ENCODE data around the gene SYS1. TPM values are rescaled to one million over a fixed set of nuclear protein-coding genes. Genes with fewer than 3 reads are reported as not detected.

The SYS1 gene
- total RNA-seq, 2 donors from 2014 or later = 22.1 to 23.8 TPM

DNA sequence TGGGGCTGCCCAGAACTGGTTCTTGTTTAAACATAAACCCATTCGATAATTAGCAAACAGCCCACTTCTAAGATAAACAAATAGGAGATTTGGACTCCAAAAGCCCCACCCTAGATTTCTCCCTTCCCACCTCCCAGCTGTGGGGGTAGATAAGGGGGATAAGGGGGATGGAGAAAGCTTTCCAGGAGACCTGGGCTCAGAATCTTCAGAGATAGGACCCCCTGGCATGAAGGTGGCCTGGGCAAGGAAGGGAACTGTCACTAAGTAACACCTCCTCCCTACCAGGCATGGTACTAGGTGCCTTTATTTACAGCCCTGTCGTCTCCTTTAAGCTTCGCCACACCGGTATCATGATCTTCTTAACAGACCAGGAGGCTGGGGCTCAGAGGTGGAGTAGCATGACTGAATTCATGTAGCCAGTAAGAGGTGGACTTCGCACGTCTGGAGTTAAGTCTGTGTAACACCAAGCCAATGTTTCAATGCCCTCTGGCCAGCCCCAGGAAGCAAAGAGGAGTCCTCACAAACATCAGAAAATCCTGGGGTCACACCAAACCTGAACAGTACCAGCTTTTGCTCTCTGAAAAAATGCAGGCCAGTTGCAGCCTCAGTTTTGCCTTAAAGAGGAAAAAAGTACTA is 19.3 kb upstream of the SYS1 start:
- Histone ChIP-seq H3K4me3 (ENCODE audit: low read length) (peak overlapping the region; percentile 95), H3K9me3 (ENCODE audit: control insufficient read depth, low read length) (no peaks in the 10 kb centered on the region), H3K27ac (ENCODE audit: low read depth, low read length) (no peak overlapping the region), H3K4me1 (ENCODE audit: control insufficient read depth, insufficient read depth, low read length) (peaks cover 51% of the 10 kb centered on the region), H3K36me3 (ENCODE audit: control insufficient read depth, insufficient read depth, low read length) (peaks cover 13% of the 10 kb centered on the region), H3K9ac (ENCODE audit: extremely low read depth, low read length, poor library complexity, severe bottlenecking) (peak overlapping the region; percentile 75), H3K27me3 (ENCODE audit: control insufficient read depth, insufficient read depth, low read length, poor library complexity, severe bottlenecking) (no peaks in the 10 kb centered on the region)
- Mint-ChIP-seq H3K4me3 (peak overlapping the region; percentile 86), H3K4me1 (peaks cover 85% of the 10 kb centered on the region), H3K27me3 (ENCODE audit: insufficient read depth) (no peaks in the 10 kb centered on the region), H3K9me3 (no peaks in the 10 kb centered on the region), H3K36me3 (ENCODE audit: low read depth) (peaks cover 11% of the 10 kb centered on the region), H3K27ac (peak overlapping the region; percentile 97)
- 35 to 76% methylated on average over 3 to 5 of the region's 6 CpGs for WGBS, 2 experiments (ENCODE audit: insufficient coverage in 1 of 2, insufficient read length in 1 of 2)
- TF ChIP-seq, protein P1, sequence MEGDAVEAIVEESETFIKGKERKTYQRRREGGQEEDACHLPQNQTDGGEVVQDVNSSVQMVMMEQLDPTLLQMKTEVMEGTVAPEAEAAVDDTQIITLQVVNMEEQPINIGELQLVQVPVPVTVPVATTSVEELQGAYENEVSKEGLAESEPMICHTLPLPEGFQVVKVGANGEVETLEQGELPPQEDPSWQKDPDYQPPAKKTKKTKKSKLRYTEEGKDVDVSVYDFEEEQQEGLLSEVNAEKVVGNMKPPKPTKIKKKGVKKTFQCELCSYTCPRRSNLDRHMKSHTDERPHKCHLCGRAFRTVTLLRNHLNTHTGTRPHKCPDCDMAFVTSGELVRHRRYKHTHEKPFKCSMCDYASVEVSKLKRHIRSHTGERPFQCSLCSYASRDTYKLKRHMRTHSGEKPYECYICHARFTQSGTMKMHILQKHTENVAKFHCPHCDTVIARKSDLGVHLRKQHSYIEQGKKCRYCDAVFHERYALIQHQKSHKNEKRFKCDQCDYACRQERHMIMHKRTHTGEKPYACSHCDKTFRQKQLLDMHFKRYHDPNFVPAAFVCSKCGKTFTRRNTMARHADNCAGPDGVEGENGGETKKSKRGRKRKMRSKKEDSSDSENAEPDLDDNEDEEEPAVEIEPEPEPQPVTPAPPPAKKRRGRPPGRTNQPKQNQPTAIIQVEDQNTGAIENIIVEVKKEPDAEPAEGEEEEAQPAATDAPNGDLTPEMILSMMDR (conservative IDR thresholded peaks at IDR 0.05) = no peak
- DNase-seq = peak; percentile 67

DNA sequence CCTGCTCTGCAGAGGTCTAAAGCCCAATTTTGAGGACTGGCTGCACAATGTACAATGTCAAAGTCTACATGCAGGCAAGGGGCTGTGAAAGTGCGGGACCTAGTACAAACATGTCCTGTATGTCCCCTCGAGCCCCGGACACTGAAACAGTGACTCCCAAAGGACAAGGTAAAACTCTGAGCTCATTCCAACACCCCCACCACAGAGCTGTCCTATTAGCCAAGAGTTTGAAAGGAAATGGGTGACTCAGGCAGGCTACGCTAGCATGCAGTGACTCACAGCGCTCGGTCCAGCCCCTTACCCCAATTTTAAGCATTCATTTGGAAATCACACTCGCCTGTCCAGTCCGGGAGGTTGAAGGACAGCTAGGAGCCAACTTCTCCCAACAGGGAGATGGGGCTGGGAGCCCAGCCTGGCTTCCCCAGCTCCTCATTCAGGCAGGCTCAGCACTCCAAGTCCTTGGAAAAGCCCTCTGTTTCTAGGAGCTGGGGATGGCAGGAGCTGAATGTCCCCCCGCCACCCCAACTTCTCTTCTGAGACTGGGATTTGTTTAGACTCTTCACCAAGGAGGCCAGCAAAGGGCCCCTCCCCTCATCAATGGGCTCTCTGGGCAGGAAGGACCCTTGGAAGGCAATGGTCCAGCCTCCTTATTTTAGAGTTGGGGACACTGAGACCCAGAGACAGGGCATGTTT is 18.6 kb upstream of the SYS1 start:
- peaks cover 47% of the 10 kb centered on the region for H3K4me1 ChIP-seq (ENCODE audit: control insufficient read depth, insufficient read depth, low read length)
- H3K27me3 ChIP-seq (ENCODE audit: control insufficient read depth, insufficient read depth, low read length, poor library complexity, severe bottlenecking) = no peaks in the 10 kb centered on the region
- H3K4me3 Mint-ChIP-seq = peak overlapping the region; percentile 86
- H3K9me3 ChIP-seq (ENCODE audit: control insufficient read depth, low read length) = no peaks in the 10 kb centered on the region
- H3K4me1 Mint-ChIP-seq = peaks cover 78% of the 10 kb centered on the region
- peak overlapping the region; percentile 95 for H3K4me3 ChIP-seq (ENCODE audit: low read length)
- peaks cover 7% of the 10 kb centered on the region for H3K36me3 Mint-ChIP-seq (ENCODE audit: low read depth)
- TF ChIP-seq, protein P1 (conservative IDR thresholded peaks at IDR 0.05) = no peak
- peak overlapping the region; percentile 97 for H3K27ac Mint-ChIP-seq
- no peaks in the 10 kb centered on the region for H3K9me3 Mint-ChIP-seq
- DNase-seq = peak; percentile 67
- H3K27ac ChIP-seq (ENCODE audit: low read depth, low read length) = no peak overlapping the region
- H3K27me3 Mint-ChIP-seq (ENCODE audit: insufficient read depth) = no peaks in the 10 kb centered on the region
- H3K36me3 ChIP-seq (ENCODE audit: control insufficient read depth, insufficient read depth, low read length) = peaks cover 7% of the 10 kb centered on the region
- H3K9ac ChIP-seq (ENCODE audit: extremely low read depth, low read length, poor library complexity, severe bottlenecking) = peak overlapping the region; percentile 7
- 63 to 73% methylated on average over 5 to 9 of the region's 9 CpGs for WGBS, 2 experiments (ENCODE audit: insufficient coverage in 1 of 2, insufficient read length in 1 of 2)

DNA sequence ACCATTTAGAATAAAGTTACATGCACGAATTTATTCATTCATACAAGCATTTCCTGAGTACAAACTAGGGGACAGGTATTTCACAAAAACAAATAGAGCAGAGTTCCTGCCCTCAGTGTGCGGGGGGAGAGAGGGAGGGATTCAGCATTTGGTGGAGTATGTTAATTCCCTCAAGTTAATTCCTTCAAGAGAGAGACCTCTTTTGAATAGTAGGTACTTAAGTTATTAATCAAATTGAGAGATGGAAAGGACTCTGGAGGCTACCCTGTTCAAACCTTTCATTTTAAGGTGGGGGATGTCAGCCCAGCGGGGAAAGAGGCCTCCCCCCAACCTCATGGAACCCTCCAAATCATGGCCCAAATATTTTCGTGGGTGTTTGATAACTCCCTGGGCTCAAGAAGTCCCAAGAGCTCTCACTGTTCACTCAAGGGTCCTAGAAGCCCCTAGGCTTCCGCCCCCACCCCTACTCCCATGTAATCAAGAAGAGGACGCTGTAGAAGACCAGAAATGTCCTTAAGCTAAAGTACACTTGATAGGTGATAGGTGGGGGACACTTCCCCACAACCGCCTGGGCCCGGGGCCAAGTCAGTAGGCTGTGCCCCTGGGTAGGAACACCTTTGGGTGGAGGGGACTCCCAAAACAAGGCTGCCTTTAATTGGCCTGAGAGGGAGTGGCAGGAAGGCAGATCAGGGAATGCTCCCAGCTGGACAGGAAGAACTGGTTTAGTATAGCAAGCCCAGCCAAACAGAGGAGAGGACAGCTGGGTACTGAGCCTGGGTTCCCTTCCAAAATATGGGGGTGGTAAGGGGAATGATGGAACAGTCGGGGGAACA is 17.6 kb upstream of the SYS1 start:
- TF ChIP-seq, protein P1 (conservative IDR thresholded peaks at IDR 0.05) = no peak
- H3K4me3 Mint-ChIP-seq = peak overlapping the region; percentile 86
- no peaks in the 10 kb centered on the region for H3K27me3 ChIP-seq (ENCODE audit: control insufficient read depth, insufficient read depth, low read length, poor library complexity, severe bottlenecking)
- peaks cover 47% of the 10 kb centered on the region for H3K4me1 ChIP-seq (ENCODE audit: control insufficient read depth, insufficient read depth, low read length)
- H3K4me3 ChIP-seq (ENCODE audit: low read length) = peak overlapping the region; percentile 95
- peaks cover 2% of the 10 kb centered on the region for H3K36me3 ChIP-seq (ENCODE audit: control insufficient read depth, insufficient read depth, low read length)
- WGBS, 2 experiments (ENCODE audit: insufficient coverage in 1 of 2, insufficient read length in 1 of 2) = 71 to 79% methylated on average over 6 to 9 of the region's 9 CpGs
- peaks cover 69% of the 10 kb centered on the region for H3K4me1 Mint-ChIP-seq
- peaks cover under 1% of the 10 kb centered on the region for H3K36me3 Mint-ChIP-seq (ENCODE audit: low read depth)
- no peak overlapping the region for H3K9ac ChIP-seq (ENCODE audit: extremely low read depth, low read length, poor library complexity, severe bottlenecking)
- H3K9me3 ChIP-seq (ENCODE audit: control insufficient read depth, low read length) = no peaks in the 10 kb centered on the region
- H3K27ac Mint-ChIP-seq = peak overlapping the region; percentile 97
- no peaks in the 10 kb centered on the region for H3K9me3 Mint-ChIP-seq
- H3K27me3 Mint-ChIP-seq (ENCODE audit: insufficient read depth) = no peaks in the 10 kb centered on the region
- no peak for DNase-seq
- no peak overlapping the region for H3K27ac ChIP-seq (ENCODE audit: low read depth, low read length)
